Stimulated activated CD4-positive, alpha-beta T cell treated with anti-CD3 and anti-CD28 coated beads, TNF-alpha, amount 100 ng/mL, for 4 hours (primary cell): ENCODE data around the gene NKX3-2.
"Not testable (repeated sequence)": the region's sequence is repeated elsewhere in the genome, so short reads cannot be mapped to it uniquely, and the experiment has no call there.

Source experiments
- DNase-seq, 3 experiments: peaks; one replicate each; pipeline ENCODE4 v3.0.0-alpha.2; 2020; ENCODE audit warnings: low read depth in 3 of 3

The NKX3-2 gene

DNA sequence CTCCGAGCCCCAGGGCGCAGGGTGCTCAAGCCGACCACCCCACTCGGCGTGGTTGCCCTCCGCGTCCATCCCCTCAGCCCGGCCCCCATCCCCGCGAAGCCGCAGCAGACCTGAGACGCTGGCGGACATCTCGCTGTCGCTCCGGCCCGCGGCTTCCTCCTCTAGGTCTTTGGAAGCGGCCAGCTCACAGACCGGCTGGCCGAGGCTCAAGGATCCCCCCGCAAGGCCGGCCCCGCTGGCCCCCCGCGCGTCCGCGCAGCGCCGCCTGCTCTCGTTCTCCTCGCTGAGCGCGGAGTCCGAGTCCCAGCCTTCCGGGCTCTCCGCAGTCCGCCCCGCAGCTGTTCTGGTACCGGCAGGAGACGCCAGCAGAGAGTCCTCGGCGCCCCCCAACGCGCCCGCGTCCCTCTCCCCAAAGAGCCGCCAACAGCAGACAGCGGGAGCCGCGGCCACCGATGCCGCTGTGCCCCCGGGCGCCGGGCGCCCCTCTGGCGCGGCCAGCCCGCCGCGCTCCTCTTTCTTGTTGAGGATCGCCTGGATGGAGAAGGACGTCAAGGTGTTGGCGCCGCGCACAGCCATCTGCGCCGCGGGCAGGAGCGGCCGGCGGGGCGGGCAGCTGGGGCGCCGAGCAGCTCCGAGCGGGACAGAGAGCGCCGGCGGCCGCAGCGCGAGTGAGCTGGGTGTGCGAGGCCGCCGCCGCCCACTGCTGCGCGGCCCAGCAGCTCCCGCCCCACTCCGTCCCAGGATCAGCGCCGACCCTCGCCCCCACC is at the start of gene NKX3-2:
Gene NKX3-2 (minus strand): TSS at position 670 of the 767 bp plus-strand sequence. CDS start 94 bp downstream, at position 576.
- DNase-seq: no peak

GRCh38 chr4:13592220-13592619 is 47.9 kb upstream of the NKX3-2 start:
- no peak for DNase-seq

- DNase-seq: no peak
Measured at GRCh38 chr4:13590766-13591165, 46.5 kb upstream of the NKX3-2 start.

DNA sequence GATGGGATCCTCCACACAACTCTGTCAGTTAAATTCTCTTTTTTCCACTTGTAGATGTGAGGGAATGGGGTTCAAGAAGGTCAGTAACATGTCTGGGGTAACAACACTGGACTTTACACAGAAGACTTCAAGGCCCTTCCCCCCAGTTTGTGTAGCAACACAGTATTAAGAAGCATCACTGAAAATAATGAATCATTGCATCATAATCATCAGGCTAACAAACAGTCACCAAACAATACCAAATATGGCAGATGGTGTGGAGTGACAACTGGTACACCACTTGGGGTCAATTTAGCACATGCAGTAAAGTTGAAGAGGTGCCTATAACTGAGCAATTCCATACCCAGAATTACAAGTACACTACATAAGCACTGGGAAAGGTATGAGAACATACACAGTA is 44.6 kb upstream of the NKX3-2 start:
- DNase-seq: no peak

- no peak for DNase-seq
Measured at GRCh38 chr4:13584481-13584880, 40.2 kb upstream of the NKX3-2 start.

DNA sequence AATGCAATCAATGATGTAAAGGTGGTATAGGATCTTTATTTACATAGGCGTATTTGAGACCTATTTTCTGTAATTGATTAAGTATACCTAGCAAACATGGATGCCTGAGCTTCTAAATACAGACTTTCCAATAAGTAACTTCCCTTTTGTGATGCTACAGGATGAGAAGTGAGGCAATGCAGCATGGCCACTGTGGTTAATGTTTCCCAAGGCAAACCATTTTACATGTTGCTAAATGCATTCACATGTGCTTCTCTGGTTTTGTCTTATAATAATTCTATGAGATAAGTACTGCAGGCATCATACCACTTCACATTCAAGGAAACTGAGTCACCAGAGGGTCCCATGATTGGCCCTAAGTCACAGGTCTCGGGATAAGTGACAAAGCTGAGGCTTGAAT is 35.7 kb upstream of the NKX3-2 start:
- DNase-seq: no peak

- DNase-seq: no peak
Measured at GRCh38 chr4:13577660-13578059, 33.4 kb upstream of the NKX3-2 start.

GRCh38 chr4:13570916-13571315 is 26.6 kb upstream of the NKX3-2 start:
- no peak for DNase-seq

DNA sequence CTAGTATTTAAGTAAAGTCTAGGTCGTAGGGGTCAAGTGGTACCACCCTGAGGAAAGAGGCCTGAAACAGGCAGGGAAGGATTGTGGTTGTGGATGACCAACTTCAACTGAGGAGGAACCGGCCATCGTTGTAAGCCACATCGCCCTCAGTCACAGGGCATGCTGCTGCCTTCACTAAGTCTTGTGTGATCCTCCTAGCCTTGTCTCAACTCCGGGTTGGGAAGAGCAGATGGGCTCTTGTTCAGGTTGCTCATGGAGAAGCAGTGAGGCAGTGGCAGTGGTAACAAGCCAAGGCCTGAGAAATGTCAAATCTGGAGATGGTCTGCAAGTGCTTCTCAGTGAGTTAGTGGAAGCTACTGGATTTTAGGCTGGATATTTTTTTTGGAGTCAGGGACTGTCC is 22.8 kb upstream of the NKX3-2 start:
- no peak for DNase-seq

DNA sequence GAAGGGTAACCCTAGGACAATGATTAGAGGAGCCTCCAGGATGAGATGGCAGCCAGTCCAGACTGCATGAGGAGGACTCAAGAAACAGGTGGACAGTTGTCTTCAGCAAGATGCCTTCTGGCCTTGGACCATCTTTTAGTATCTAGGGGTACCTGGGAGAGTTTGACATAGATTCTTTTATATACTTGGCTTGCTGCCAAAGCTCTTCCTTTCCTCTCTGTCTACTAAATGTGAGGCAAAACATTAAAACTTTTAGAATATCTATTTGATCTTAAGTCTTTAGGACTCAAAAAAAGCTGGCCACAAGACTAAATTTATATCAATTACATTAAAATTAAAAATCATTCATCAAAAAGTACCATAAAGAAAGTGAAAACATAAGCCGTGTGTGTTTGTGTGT is 18.6 kb upstream of the NKX3-2 start:
- DNase-seq: no peak

DNA sequence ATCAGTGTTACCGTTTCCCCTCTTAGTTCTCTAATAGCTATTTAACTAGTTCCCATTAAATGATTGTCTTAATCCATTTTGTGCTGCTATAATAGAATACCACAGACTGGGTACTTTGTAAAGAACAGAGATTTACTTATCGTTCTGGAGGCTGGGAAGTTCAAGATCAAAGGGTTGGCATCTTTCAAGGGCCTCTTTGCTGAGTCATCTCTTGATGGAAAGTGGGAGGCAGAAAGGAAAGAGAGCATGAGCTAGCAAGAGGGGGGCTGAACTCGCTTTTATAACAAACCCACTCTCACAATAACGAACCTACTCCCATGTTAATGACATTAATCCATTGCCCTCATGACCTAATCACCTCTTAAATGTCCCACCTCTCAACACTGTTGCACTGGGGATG is 17.4 kb upstream of the NKX3-2 start:
- DNase-seq: no peak

GRCh38 chr4:13560111-13560510 is 15.8 kb upstream of the NKX3-2 start:
- DNase-seq: not testable (repeated sequence)

- no peak for DNase-seq
Measured at GRCh38 chr4:13559413-13559812, 15.1 kb upstream of the NKX3-2 start.

DNA sequence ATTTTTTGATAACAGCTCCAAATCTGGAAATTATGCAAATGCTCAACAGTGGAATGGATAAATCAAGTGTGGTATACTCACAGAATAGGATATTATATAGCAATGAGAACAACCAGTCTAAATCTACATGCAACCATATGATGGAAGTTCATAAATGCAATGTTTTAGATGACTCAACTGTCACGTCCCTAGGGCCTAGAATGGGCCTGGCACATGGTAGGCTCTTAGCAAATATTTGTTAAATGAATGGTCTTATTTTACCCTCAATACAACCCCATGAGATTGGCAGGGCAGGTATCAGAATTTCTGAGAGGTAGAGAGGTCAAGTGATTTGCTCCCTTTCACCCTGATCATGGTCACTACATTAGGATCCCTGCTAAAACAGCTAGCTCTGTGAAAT is 14.6 kb upstream of the NKX3-2 start:
- DNase-seq: no peak

- no peak for DNase-seq
Measured at GRCh38 chr4:13555325-13555724, 11.0 kb upstream of the NKX3-2 start.

DNA sequence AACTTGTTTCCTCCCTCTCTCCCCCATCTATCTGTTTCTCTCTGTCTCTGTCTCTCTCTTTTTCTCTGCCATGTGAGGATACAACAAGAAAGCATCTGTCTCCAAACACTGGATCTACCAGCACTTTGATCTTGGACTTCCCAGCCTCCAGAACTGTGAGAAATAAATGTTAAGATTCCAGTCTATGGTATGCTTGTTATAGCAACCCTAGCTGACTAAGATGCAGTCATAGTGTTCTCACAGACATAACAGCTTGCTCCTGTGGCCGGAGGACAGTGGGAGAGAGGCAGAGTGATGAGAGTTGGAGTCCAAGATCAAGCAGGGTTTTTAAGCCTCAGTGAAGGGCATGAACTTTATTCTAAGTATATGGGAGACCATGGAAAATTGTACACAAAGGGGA is 8.8 kb upstream of the NKX3-2 start:
- DNase-seq: no peak

- peak; percentile 69 to 88 (median 71) for DNase-seq
Measured at GRCh38 chr4:13548984-13549546, 4.8 kb upstream of the NKX3-2 start.

DNA sequence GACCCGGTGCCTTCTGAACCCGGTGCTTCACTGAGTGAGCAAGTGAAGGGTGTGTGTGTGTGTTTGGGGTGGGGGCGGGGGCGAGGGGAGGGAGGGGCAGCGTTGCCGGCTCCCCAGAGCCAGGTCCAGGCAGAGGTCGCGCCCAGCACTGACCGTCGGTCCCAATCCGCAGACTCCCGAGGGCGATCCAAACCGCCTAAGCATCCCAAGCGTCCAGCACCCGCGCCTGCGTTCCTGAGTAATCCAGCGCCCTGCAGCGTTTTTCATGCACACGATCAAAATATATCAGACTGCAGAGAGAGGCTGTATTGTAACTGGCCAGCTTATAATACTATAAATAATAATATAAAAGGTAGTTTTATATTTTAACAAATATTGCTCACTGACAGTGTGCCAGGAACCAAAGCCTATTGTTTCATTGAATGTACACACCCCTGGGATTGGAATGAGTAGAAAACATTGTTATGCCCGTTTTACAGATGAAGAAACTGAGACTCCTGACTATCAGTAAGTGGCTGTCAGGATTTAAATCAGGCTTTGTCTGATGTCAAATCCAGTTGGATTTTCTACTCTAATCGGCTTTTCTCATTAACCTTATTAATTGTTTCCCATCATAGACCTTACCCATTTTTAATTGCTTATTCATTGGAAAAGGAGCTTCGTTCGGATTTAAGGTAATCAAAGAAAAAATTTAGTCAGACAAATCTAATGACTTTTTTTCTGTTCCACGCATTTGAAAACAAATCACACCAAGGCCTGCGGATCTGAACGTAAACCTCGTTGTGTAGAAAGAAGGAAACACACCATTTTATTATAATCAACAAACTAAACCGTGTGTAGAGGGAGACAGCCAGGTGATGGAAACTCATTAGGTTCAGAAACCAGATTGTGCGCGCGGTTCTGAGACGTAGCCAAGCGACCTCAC is 4.0 kb upstream of the NKX3-2 start:
- no peak for DNase-seq

GRCh38 chr4:13547485-13548041 is 3.3 kb upstream of the NKX3-2 start:
- DNase-seq: no peak

DNA sequence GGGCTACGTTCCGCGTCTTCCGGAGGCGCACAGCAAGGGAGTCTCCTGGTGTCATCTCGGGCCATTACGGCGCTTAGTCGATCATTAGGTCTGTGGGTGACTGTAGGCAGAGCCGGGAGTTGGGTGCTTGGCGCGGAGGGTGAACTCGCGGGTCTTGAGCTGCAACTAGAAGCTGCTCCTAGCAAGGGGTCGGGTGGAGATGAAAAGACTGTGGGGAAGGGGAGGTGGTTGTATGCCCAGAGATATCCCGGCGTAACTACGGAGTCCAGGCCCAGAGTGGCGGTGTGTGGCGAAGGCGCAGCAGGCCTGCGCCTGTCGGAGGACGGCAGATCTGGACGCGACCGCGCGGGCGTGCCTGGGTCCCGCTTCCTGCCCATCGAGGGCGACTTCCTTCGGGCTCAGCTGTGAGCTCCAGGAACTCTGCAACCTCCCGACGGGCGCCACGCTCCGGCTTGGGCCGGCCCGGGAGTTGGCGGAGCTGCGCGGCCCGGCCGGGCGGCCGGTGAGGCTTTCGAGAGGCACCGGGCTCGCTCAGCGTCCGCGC is 2.7 kb upstream of the NKX3-2 start:
- no peak for DNase-seq

DNA sequence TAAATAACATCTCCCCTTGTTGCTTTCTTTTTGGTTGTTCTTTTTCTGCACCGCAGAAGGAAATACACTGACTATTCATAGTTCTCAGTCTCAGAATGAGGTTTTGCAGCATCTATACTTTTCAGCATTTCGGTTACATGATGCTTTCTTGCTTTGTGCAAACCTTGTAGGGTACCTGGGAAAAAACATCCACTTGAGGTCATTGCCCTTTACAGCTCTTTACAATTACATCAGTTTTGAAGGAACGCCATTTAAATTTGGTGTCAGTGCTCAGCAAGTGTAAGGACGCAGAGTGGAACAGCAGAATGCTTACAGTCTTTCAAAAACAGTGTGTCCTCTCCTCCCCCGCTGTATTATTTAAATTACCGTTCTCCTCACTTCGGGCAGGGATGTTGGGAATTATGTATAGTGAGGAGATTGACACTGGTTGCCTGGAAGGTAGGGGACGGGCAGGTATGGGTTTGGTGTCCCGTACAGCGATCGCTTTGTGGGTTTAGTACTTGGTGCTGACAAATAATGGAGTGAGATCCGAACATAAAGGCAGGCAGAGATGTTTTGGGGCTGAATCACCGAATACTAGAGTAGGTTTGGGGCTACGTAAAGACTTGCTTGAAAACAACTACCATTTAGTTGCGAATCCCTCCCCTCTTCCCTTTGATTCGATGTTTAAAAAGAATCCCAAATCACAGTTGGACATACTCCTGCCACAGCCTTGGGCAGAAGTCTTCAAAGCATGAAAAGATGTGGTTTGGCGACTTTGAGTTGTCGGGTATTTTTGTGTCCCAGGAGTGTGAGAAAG is 2.0 kb upstream of the NKX3-2 start:
- no peak for DNase-seq
